ACC112 (cell line): Measurements from ENCODE around the gene TRABD2B.
A peak's percentile ranks its signal among the peaks of the same experiment; 100 is the strongest.

Experiments used
- H2AFZ ChIP-seq: fragments of 200-600 bp; sonication (generic); one replicate; pipeline ENCODE4 v1.6.0; 2017; ENCODE audit warnings: antibody characterized with exemption, low read length; ENCODE audit not compliant: unreplicated experiment
- H3K27ac ChIP-seq: fragments of 200-600 bp; sonication (generic); 2 replicates; pipeline ENCODE4 v1.5.1; 2014; ENCODE audit warnings: low read depth, mild to moderate bottlenecking, antibody characterized with exemption, low read length, moderate library complexity
- H3K27me3 ChIP-seq: fragments of 200-600 bp; sonication (generic); 2 replicates; pipeline ENCODE4 v1.6.1; 2014; ENCODE audit warnings: mild to moderate bottlenecking, antibody characterized with exemption, low read length, moderate library complexity, mixed read lengths; ENCODE audit not compliant: insufficient read depth
- H3K36me3 ChIP-seq: fragments of 200-600 bp; sonication (generic); 2 replicates; pipeline ENCODE4 v1.6.1; 2016; ENCODE audit warnings: mild to moderate bottlenecking, antibody characterized with exemption, low read length, moderate library complexity, mixed read lengths; ENCODE audit not compliant: insufficient read depth
- H3K4me1 ChIP-seq: fragments of 200-600 bp; sonication (generic); one replicate; pipeline ENCODE4 v1.6.1; 2016; ENCODE audit warnings: low read length, mixed read lengths; ENCODE audit not compliant: insufficient read depth, unreplicated experiment, control insufficient read depth
- H3K4me3 ChIP-seq: fragments of 200-600 bp; sonication (generic); 2 replicates; pipeline ENCODE4 v1.5.1; 2014; ENCODE audit warnings: mild to moderate bottlenecking, low read depth, low read length
- H3K79me2 ChIP-seq: fragments of 200-600 bp; sonication (generic); one replicate; pipeline ENCODE4 v1.6.0; 2016; ENCODE audit warnings: low read length; ENCODE audit not compliant: control insufficient read depth, unreplicated experiment, insufficient read depth

TRABD2B gene

DNA sequence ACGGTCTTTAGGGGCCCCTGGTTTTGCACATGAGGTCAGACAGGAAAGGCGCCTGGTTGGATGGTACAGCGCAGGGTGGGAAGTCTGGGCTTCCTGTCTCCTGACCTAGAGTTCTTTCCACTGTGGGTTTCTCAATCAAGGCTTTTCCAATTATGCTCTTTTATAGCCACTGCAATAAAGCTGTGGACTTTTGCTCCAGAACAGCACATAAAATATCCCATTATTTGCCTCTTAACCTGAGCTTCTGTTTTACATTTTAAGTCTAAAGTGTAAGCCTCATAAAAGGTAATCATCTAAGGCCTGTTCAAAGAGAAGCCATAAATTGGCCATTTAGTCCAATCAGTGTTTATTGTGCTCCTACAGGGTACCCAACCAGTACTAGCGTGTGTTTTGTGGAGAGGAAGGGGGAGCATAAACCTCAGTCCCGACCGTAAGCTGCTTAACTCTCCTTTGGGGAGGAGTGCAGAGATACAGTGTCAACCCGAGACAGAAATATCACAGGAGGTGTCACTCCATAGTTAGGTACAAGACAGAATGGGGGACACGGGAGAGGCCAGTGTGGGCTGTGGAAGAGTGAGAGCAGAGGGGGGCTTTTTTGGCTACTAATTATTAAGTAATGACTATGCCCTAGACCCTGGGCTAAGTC, 270.0 kb downstream of the TRABD2B start:
- no peaks in the 10 kb centered on the region for H3K79me2 ChIP-seq
- H2AFZ ChIP-seq: no peak overlapping the region
- peaks cover 3% of the 10 kb centered on the region for H3K4me1 ChIP-seq
- H3K27me3 ChIP-seq: peaks cover 44% of the 10 kb centered on the region
- no peaks in the 10 kb centered on the region for H3K36me3 ChIP-seq
- H3K4me3 ChIP-seq: no peak overlapping the region
- no peak overlapping the region for H3K27ac ChIP-seq

DNA sequence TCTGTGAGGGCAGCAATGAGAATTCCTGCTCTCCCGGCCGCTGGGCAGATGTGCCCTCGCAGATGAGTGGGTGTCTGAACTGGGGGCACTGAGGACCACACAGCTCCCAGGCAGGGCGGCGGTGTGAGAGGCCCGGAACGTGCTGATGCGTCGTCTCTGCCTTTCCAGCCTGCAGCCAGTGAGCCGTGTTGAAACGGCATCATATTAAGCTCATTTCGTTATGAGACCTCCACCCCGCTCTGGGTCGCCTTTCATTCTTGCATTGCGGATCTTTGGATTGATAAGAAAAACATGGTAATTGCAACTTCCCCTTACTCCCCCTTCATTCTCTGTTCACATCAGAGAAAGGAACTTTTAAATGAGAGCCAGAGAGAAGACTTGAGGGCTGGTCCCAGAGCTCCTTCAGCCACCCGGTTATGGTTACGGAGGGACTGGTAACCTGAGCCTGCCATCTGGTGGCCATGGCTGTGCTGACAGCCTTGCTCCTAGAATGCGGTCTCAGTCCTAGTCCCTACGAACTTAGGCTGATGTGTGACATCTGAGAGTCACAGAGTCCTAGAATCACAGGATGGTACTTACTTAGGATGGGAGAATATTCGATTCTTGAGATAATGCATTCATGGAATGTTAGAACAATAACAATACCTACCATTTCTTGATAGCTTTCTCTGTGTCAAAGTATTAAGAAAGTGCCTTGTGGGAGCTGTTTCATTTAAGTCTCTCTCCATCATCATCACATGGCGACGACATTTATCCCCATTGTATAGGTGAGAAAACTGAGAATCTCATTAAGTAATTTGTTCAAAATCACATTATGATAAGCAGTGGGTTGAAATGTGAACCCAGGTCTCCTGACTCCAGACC, 271.0 kb downstream of the TRABD2B start:
- H3K36me3 ChIP-seq: no peaks in the 10 kb centered on the region
- peaks cover 49% of the 10 kb centered on the region for H3K27me3 ChIP-seq
- no peak overlapping the region for H2AFZ ChIP-seq
- peaks cover 3% of the 10 kb centered on the region for H3K4me1 ChIP-seq
- no peak overlapping the region for H3K27ac ChIP-seq
- H3K79me2 ChIP-seq: no peaks in the 10 kb centered on the region
- peak overlapping the region; percentile 40 for H3K4me3 ChIP-seq

DNA sequence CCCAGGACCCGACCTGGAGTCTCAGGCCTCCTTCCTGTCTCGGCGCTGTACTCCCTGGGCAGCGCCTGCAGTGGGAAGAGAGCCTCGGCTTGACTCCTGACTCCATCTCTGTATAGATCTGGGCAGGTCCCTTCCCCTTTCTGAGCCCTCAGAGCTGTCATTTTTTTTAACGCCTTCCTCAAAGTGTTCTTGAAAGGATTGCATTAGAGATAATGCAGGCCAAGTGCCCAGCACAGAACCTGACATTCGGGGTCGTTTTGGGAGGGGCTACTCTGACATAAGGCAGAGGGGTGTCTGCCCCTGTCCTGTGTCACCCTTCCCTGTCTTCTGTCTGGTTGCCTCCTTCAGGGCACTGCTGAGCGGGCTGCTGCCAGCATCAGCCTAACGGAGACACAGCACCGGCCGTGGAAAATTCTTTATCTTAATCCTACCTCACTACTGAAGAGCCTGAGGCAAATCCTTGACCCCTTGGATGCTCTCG, 271.6 kb downstream of the TRABD2B start:
- peaks cover 3% of the 10 kb centered on the region for H3K4me1 ChIP-seq
- H2AFZ ChIP-seq: no peak overlapping the region
- H3K27ac ChIP-seq: no peak overlapping the region
- H3K4me3 ChIP-seq: peak overlapping the region; percentile 40; the same call in 1 of the 2 replicates
- H3K79me2 ChIP-seq: no peaks in the 10 kb centered on the region
- no peaks in the 10 kb centered on the region for H3K36me3 ChIP-seq
- peaks cover 55% of the 10 kb centered on the region for H3K27me3 ChIP-seq

DNA sequence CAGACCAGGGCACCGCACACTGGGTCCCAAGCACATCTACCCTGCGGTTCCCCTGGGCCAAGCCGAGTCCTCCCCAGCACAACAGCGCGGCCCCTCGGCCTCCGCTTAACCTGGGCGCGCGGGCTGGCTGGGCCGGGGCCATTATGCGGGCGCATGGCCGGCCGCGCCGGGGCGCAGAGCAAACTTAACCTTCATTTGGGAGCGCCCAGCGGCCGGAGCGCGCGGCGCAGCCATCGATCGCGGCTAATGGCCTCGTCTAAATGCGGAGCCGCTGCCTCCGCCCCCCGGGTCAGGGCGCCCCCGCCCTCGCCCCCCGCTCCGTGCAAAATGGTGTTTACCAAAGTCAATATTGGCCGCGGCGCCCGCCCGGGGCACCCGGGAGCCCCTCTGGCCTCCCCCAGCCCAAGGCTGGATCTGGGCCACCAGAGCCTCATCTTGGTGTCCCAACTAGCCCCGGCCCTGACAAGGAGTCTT, 272.1 kb downstream of the TRABD2B start:
- peaks cover 58% of the 10 kb centered on the region for H3K27me3 ChIP-seq
- H2AFZ ChIP-seq: no peak overlapping the region
- H3K4me3 ChIP-seq: no peak overlapping the region
- no peaks in the 10 kb centered on the region for H3K79me2 ChIP-seq
- no peaks in the 10 kb centered on the region for H3K36me3 ChIP-seq
- peaks cover 3% of the 10 kb centered on the region for H3K4me1 ChIP-seq
- H3K27ac ChIP-seq: no peak overlapping the region

DNA sequence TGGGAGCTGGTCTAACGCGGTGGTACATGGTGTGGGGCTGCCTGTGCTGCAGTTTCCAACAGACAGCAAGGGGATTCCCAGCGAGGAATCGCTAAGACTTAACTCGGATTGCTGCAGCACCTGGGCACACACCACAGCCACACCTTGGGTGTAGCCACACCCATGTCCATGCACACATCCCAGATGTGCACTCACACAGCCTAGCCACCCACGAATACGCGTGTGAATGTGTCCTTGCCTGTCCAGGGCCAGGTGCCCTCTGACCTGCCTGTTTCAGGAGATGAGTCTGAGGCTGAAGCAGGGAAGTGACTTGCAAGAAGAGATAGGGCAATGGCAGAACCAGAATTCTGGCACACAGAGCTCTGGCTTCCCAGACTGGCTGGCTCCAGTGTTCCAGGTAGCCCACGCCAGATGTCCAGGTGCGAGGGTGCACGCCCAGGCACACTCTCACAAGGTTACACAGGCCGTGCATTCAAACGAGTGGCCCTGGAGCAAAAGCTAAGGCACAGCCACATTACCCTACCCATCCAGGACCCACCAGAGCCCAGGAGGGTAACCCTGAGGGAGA, 272.7 kb downstream of the TRABD2B start:
- Histone ChIP-seq H3K27me3 (peaks cover 60% of the 10 kb centered on the region), H3K36me3 (no peaks in the 10 kb centered on the region), H3K27ac (no peak overlapping the region), H3K4me3 (no peak overlapping the region), H3K4me1 (peaks cover 3% of the 10 kb centered on the region), H2AFZ (no peak overlapping the region), H3K79me2 (no peaks in the 10 kb centered on the region)

DNA sequence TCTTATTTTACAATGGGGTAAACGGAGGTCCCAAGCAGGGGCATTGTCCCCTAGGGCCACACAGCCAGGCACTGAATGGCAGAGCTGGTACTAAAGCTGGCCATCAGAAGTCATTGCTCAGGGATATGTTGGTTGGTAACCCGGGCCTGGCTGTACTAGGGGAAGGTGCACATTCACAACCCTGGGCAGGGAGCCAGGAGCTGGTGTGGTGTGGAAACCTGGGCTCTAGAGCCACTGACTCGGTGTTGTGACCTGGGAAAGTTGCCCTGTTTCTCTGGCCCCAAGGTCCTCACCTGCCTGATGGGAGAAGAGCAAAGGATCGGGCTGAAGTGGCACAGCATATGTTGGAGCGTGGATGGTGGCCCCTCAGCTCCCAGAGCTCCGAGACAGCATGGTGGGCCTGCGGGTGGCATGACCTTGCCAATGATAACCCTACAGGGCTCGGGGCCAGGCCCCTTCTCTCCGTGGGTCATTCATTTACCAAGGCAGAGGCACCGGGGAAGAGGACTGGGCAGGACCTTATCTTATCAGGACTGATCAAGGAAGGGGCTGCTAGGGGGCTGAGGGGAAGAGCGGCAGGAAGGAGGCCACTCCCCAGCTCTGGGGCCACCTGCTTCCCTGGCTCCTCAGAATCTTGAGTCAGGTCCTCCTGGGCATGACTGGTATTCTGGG, 274.1 kb downstream of the TRABD2B start:
- no peak overlapping the region for H3K27ac ChIP-seq
- H3K27me3 ChIP-seq: peaks cover 74% of the 10 kb centered on the region
- H3K36me3 ChIP-seq: no peaks in the 10 kb centered on the region
- H3K4me1 ChIP-seq: no peaks in the 10 kb centered on the region
- H2AFZ ChIP-seq: no peak overlapping the region
- H3K79me2 ChIP-seq: no peaks in the 10 kb centered on the region
- H3K4me3 ChIP-seq: no peak overlapping the region

DNA sequence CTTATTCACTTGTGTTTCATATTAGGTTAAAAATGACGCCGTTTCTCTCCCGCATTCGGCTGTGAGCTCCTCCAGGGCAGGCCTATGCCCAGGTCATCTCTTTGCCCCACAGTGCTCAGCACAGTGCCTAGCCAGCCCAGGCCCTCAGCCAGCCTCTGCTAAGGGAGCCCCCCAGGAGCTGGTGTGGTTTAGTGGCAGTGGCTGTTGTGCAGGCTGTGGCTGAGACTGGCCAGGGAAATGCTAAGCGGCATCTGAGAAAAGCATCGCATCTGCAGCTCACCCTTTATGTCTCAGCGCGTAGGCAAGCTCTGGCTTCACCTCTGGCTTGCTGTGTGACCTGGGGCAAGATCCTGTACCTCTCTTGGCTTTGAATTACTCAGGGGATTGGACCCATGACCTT, 275.1 kb downstream of the TRABD2B start:
- Histone ChIP-seq H3K27me3 (peaks cover 83% of the 10 kb centered on the region), H2AFZ (no peak overlapping the region), H3K79me2 (no peaks in the 10 kb centered on the region), H3K4me3 (no peak overlapping the region), H3K36me3 (no peaks in the 10 kb centered on the region), H3K4me1 (no peaks in the 10 kb centered on the region), H3K27ac (no peak overlapping the region)

DNA sequence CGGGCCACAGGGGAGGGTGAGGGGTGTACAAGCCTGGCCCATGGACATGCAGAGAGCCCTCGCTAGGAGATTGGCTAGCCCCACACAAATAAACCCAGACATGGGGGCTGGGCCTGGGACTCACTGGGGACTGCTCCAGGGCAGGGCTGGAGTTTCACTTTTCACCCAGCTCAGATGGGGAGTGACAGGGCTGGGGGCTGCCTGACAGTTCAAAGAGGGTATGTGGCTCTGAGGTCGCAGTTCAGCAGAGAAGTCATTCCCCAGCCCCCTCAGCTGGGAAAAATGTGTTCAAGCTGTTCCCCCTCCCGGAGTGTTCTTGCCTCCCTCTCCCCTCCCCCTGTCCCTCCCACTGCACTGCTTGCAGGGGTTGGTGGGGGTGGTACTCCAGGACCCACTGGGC, 277.1 kb downstream of the TRABD2B start:
- Histone ChIP-seq H3K4me1 (no peaks in the 10 kb centered on the region), H3K36me3 (no peaks in the 10 kb centered on the region), H3K79me2 (no peaks in the 10 kb centered on the region), H2AFZ (no peak overlapping the region), H3K27me3 (peaks cover 87% of the 10 kb centered on the region), H3K4me3 (no peak overlapping the region), H3K27ac (no peak overlapping the region)

DNA sequence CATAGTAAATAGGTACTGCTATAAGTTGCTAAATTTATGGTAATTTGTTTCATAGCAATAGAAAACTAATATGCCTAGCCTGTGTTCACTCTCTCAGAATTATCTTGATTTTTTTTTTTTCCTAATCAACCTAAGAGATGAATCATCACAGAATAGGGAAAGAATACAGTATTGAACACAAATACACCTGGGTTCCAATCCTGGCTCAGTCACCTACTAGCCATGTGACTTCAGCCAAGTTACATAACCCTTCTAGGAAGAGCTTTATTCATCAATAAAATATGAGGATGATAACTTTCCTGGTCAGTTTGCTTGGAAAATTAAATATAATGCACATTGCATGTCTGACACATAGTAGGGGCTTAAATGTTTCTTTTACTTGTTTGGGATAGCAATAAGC, 279.8 kb downstream of the TRABD2B start:
- no peak overlapping the region for H3K4me3 ChIP-seq
- no peaks in the 10 kb centered on the region for H3K4me1 ChIP-seq
- H2AFZ ChIP-seq: no peak overlapping the region
- H3K79me2 ChIP-seq: no peaks in the 10 kb centered on the region
- peaks cover 91% of the 10 kb centered on the region for H3K27me3 ChIP-seq
- no peaks in the 10 kb centered on the region for H3K36me3 ChIP-seq
- no peak overlapping the region for H3K27ac ChIP-seq

DNA sequence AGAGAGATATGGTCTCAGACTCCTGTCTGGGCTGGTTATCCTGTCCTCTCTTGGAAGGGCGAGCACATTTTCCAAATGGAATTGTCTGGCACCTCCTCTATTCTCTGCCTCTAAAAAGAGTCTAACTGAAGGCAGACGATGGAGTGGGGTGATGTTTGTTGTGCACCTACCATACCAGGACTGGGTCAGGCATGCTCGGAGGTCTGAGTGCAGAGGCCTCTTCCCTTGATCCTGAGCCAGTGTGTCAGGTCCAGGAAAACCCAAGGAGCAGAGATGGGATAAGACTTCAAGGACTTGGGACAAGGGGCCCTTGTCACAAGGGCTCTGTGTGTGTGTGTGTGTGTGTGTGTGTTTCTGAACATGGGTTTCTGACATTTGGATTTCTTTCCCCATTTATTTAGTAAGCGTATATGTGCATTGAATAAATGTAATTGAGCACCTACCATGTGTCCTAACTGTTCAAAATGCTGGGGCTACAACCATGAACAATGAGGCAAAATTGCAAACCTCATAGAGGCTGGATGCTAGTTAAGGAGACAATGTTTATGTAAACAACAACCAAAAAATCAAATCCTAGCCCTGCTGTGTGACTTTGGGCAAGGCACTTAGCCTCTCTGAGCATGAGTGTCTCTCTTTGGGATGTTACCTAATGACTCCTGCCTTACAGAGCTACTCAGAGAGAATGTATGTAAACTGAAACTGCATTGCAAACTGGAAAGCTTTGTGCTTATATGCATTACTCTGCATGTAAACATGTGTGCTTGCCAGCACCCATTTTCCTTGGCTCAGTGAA, 283.0 kb downstream of the TRABD2B start:
- Histone ChIP-seq H3K79me2 (no peaks in the 10 kb centered on the region), H3K36me3 (no peaks in the 10 kb centered on the region), H3K4me1 (no peaks in the 10 kb centered on the region), H3K4me3 (no peak overlapping the region), H2AFZ (no peak overlapping the region), H3K27me3 (peaks cover 97% of the 10 kb centered on the region), H3K27ac (no peak overlapping the region)
